ENCODE data around the gene KRT15.

- TF ChIP-seq CTCF (IDR thresholded peaks at IDR 0.05), result no peak
- no peak for TF ChIP-seq POLR2A (IDR thresholded peaks at IDR 0.05)
Measured at GRCh38 chr17:41510251-41511065, 8.2 kb downstream of the KRT15 start.
